Sciatic nerve (tissue), 2 donors: ENCODE measurements around the gene PRDX3. TPM values are rescaled to one million over a fixed set of nuclear protein-coding genes. Genes with fewer than 3 reads are reported as not detected.
"Not testable (repeated sequence)": the region's sequence is repeated elsewhere in the genome, so short reads cannot be mapped to it uniquely, and the experiment has no call there.

Experiments
- ATAC-seq: fragments of 200-7000 bp; cut with Tn5 transposase; one replicate; pipeline ENCODE4 v1.9.1; 2020; ENCODE audit warnings: mild to moderate bottlenecking, moderate library complexity
- DNase-seq: peaks from one replicate; pipeline ENCODE4 v3.0.0-alpha.2; 2020; ENCODE audit warnings: low spot score
- intact Hi-C: fragments of 100-400 bp; cut with DNase I; formaldehyde crosslinking; loops from one replicate; pipeline ENCODE4 v1.14.2; 2022
- total RNA-seq: library from RNA; stranded (reverse); fragmentation: NEBNext Ultra II Directional; extraction: Animal tissue kit (Norgen Biotek cat#: 25700); gene quantifications from one replicate; pipeline ENCODE4 v1.2.1, GENCODE V29; 2021
- donor health status: DM: no; HTN: no; CAD: no.
- donor health status: DM: no; HTN: no; CAD: no.

PRDX3 gene
- total RNA-seq, 1 donor from 2014 or later, result 62.3 TPM

DNA sequence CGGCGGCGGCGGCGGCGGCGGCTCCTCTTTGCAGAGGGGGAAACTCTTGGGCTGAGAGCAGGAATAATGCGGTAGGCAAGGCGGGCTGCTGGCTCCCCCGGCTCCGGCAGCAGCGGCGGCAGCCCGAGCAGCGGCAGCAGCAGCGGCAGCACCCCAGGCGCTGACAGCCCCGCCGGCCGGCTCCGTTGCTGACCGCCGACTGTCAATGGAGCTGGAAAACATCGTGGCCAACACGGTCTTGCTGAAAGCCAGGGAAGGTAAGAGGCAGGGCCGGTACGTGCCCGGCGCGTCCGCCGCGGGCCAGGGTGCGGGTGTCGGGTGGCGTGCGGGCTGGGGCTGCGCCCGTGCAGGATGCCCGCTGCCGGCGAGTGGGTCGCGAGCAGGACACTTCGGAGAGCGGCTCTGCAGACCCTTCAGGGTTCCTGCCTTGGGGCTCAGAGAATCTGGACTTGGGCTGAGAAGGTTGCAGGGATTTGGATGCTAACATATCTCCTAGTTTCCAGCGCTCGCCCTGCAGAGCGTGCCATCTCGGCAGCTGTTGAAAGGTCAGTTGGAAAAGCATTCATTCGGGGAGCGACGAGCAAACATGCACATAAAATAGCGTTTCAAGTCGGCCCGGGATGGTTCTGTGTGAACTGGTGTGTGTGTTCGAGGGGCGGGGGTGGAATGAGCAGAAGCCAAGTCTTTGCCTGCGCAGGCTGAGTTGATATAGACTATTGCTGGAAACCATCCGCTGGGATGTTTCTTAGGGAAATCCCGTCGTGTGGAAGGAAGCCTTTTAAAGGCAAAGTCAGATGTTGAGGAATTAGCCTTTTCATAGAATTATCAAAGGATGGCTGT, 29.3 kb upstream of the PRDX3 start:
- DNase-seq, result peak; percentile 75
- ATAC-seq, result peak; percentile 29
- intact Hi-C loops, result loop anchor here (5.0 to 10.0 kb wide), 2 partner anchors 207 to 234 kb away; no protein-coding TSS in a partner anchor

DNA sequence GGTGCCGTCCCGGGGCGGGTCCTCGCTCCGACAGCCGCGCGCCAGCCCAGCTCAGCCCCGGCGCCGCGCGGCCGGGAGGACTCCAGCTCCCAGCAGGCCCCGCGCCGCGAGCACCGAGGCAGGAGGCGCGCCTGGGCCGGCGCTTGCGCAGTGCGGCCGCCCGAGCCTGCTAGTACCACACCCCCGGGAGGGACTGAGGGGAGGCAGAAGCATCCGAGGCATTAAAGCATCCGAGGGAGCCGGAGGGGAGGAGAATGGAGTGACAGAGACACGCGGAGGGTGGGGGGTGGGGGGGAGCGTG, 28.7 kb upstream of the PRDX3 start, which contains the start of gene GRK5:
Gene GRK5 (plus strand): TSS at position 206 of the 301 bp plus-strand sequence. CDS start 347 bp downstream, outside the sequence.
- intact Hi-C loops, result loop anchor here (5.0 to 10.0 kb wide), 2 partner anchors 207 to 235 kb away; no protein-coding TSS in a partner anchor
- DNase-seq (peak; percentile 95), ATAC-seq (peak; percentile 90)

DNA sequence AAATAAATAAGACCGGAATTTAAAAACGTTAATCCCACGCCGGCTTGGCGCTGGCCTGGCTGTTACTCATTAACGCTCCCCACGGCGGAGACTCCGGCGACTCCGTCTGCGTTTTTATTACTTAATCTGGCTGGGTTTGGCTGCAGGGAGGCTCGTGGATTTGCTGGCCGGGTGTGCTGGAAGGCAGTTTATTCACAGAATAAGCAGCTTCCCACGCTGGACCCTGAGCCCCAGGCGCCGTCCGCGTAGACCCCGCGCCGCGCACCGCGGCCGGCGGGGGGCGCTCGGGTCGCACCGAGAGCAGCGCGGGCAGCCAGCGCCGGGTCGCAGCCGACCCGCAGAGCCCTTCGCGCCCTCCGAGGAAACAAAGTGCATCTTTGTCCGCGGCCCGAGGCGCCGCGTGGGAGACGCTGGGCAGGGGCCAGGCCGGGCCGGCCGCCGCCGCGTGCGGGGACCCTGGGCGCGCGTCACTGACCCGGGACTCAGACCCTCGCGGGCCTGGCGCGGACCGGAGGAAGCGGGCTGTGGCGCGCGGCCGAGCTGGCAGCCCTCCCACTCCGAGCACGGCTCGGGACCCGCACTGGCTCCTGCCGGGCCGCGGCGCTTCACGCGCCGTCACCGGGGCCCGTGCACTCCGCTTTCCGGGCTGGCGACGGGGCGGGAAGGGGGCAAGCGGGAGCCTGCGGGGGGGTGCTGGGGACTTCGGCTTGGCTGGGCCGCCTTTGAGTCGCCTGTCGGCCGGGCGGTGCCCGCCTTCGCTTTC, 28.2 kb upstream of the PRDX3 start:
- ATAC-seq (peak; percentile 40), DNase-seq (peak; percentile 86)
- intact Hi-C loops, result loop anchor here (5.0 to 10.0 kb wide), 2 partner anchors 208 to 236 kb away; no protein-coding TSS in a partner anchor

DNA sequence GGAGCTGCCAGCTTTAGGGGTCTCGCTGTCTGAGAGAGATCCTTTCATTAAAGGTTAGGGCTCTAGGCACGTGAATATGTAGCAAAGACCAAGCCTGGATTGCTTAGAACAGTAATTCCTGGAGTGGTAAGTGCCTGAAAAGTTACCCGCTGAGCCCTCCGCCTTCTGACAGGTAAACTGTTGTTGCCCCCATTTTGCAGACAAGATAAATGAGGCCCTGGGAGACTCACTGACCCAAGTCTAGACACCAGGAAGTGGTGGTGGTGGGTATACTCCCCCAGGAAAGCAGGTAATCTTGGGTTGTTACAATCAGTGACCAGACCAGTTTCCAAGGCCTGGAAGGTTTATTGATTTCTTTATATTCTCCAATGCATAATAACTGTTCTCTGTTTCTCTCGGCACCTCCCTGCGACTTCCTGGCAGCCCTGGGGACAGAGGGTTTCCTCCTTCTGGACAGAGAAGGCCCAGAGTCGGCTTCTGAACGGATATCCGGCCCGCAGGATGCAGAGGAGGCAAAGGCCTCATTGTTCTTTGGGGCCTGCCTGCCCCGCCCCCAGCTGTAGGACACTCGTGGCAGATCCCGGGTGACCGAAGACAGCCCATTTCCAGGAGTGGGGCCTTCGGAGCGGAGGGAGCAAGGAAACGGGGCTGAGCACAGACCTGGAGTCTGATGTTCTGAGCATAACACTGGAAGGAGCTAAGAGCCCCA, 27.4 kb upstream of the PRDX3 start:
- DNase-seq (peak; percentile 86), ATAC-seq (peak; percentile 51)
- intact Hi-C loops, result loop anchor here (5.0 to 10.0 kb wide), 2 partner anchors 209 to 236 kb away; no protein-coding TSS in a partner anchor

DNA sequence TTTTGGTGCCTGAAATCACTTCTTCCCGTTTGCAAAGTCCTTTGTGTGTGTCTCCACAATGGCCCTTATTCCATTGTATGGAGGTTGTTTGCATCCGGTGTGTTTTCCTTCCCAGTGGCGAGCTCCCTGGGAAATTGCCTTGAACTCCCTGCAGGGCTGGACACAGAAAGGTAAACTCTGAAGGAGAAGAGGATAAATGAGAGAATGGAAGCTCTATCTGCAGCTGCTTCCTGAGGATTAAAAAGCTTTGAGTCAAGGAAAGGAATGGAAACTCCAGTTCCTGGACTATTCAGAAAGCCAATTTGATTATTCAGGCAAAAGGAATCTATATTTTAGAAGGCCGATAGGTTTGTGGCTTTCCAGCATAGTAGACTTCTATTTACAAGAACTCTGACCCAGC, 24.4 kb upstream of the PRDX3 start:
- DNase-seq (no peak), ATAC-seq (no peak)
- intact Hi-C loops, result loop anchor here (10.0 kb wide), 1 partner anchor 212 kb away; no protein-coding TSS in a partner anchor

DNA sequence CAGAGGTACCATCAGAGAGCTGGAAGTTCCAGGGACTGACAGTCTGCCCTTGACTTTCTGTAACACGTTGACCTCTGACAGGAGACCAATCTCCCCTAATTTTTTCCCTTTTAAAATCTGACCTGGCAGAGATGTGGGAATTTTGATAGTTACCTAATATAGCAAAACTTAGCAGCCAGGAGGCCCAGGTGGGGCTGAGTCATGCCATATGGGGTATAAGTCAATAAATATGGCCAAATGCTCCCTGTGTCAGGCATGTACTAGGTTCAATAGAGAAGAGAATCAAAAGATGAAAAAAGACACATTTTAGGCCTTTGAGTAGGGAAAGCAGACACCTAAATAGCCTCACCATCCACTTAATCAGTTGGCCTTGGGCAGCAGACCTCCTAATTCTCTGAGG, 22.6 kb upstream of the PRDX3 start:
- intact Hi-C loops, result loop anchor here (10.0 kb wide), 1 partner anchor 214 kb away; no protein-coding TSS in a partner anchor
- ATAC-seq, result no peak
- DNase-seq, result no peak

DNA sequence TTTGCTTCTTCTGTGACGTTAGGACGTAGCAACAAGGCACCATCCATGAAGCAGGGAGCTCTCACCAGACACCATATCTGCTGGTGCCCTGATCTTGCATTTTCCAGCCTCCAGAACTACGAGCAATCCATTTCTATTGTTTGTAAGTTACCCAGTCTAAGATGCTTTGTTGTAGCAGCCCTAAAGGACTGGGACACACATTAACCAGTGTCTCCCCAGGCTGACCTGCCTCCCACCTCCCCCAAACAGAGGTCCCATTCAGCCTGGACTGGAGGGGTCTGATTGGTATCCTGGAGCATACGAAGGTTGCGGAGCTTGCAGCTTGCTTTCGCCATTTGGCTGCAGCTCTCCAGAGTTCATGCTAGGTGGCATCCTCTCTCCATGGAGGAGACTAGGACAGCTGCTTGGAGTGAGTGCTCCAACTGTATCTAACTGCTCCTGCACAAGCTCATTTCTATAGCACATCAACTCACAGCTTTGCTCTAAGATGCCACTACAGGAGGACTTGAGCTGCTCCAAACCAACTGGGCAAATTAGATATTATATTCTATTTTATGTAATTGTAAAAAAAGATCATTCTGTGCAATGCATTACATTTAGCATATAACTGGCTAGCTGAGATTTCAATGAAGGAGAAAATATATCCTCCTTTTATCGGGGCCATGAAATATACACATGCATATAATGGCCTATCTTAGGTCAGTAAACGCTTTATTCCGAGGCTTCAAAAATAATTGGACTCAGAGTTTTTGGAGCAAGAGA, 20.8 kb upstream of the PRDX3 start:
- DNase-seq (peak; percentile 70), ATAC-seq (peak; percentile 96)
- intact Hi-C loops, result no loop called here

DNA sequence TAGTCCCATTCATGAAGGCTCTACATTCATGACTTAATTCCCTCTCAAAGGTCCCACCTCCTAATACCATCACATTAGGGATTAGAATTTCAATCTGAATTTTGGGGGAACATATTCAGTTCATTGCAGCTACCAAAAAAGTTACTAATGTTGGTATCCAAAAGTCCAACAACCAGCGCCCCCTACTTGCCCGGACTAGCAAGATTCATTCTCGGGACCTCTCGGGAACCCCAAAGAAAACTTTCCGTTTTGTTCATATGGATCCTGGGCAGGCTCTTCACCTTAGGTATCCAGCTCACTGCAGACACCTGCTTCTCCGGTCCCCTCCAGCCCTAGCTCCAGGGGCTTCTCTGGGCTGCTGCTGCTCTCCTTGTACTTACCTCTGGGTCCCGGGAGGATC, 19.8 kb upstream of the PRDX3 start:
- ATAC-seq, result no peak
- intact Hi-C loops, result no loop called here
- DNase-seq, result no peak

DNA sequence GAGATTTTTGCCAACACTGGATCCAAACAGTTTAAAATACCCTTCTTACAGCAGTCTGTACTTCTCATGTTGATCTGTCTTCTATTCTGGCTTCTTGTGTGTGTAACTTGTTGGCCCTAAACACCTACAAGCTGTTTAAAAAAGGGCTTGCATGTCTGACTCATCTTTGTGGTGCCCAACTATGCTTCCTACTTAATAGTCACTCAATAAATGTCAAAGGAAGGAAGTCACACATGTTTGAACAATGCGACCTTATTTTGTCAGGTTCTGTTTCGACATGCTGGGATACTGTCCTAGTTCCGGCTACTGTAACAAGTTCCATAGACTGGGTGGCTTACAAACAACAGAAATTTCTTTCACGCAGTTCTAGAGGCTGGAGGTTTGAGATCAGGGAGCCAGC, 19.3 kb upstream of the PRDX3 start:
- ATAC-seq, result no peak
- no peak for DNase-seq
- intact Hi-C loops, result no loop called here

DNA sequence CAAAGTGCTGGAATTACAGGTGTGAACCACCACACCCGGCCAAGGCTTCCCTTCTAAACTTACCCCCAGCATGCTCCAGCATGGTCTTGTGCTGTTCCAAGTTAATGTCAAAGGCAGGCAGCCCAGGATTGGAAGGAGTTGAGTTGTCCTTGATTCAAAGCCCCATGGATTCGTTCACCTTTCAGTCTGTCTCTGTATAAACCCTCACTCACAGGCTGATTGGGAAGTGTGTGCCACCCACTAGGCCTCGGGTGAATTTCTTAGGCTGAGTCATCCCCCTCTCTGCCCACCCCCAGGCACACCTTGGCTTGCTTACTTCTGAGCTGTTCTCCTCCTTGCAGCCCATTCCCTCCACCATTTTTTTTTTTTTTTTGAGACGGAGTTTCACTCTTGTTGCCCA, 13.3 kb upstream of the PRDX3 start:
- ATAC-seq, result no peak
- intact Hi-C loops, result no loop called here
- DNase-seq, result no peak

DNA sequence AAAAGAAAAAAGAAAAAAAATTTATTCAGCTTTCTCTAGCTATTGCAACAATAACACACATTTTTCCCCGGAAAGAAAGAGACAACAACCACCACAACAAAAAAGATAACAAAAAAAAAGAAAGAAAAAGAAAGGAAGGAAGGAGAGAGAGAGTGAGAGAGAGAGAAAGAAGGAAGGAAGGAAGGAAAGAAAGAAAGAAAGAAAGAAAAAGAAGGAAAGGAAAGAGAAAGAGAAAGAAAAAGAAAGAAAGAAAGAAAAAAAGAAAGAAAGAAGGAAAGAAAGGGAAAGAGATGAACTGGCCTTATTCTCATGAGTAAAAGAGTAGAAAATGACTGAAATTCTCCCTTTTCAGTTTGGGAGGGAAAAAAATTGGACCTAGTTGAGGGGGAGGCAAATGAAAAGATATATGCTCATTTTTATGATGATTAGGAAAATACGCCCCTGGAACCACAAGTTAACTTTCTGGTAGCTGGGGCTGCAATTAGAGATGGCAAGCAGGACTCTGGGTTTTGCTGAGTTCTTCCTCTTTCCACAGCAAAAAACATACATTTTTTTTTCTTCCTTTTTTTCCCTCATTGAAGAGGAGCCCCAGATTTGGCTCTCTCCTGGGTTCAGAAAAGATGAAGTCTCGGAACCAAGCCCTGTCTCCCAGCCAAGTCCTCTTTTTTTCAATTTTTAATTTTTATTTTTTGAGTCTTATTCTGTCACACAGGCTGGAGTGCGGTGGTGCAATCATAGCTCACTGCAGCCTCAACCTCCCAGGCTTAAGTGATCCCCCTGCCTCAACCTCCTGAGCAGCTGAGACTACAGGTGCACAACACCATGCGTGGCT, 12.6 kb upstream of the PRDX3 start:
- intact Hi-C loops, result no loop called here
- DNase-seq (no peak), ATAC-seq (no peak)

DNA sequence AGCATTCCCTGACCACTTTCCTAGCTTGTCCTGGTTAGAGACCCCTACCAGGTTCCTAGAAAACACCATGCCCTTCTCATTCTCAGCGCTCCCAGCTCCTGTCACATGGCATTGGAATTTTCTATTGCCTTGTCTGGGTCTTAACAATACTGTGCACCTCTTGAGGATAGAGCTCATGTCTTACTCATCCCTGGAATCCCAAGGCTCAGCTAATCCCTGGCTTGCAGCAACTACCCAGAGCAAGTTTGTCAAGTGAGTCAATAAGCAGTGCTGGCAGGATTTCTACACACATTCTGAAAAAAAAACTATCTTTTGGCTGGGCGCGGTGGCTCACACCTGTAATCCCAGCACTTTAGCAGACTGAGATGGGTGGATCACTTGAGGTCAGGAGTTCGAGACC, 11.7 kb upstream of the PRDX3 start:
- intact Hi-C loops, result no loop called here

DNA sequence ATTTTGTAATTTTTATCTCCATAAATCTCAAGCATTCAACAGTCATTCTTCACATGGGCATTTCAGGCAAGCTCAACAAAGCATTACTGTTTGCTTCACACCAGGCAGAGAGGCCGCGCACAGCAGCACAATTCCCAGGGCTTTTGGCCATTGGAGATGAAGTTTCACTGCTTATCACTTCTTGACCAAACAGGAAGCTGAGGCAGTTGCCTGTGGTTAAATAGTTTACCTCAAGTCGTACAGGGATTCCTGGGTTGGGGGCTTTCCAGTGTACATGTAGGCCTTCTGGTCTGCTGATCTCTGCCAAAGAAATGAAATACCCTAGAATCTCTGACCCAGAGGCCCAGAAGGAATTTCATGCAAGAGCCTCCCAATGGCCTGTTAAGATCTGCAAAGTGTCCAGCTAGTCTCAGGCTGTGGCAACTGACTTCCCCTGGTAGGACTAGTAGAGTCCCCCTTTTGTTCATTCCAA, 11.2 kb upstream of the PRDX3 start:
- ATAC-seq (peak; percentile 57), DNase-seq (no peak)
- intact Hi-C loops, result no loop called here

More for the DNA sequence above, 11.7 kb upstream of the PRDX3 start:
- DNase-seq (no peak), ATAC-seq (peak; percentile 32)

DNA sequence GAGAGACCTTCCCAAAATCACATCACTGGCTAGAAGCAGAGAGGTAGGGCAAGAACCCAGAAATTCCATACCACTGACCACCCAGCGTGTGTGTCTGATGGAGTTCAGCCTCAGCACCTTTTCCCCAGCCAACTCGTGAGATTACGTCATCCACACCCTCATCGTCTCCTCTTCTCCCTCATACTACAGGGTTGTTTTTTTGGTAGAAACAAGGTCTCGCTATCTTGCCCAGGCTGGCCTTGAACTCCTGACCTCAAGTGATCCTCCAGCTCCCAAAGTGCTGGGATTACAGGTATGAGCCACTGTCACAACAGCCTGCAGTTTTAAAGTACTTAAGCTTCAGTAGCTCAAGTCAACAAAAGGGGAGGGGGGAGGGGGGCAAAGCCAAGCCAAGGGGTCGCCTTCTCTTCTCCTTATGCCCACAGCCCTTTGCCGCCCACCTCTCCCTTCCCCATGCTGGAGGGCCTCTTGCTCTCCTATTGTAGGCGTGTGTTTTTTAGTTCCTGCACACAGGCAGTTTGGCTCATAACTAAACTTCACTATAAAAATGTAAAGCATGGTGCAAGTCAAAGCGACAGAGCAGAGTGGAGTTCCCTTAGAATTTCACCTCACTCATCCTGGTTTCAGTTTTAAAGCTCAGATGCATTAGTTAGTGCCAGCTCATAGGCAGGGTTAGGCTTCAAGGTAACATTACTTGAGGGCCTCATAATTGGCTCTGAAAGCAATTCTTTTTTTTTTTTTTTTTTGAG, 5.2 kb upstream of the PRDX3 start:
- DNase-seq, result no peak
- intact Hi-C loops, result no loop called here
- no peak for ATAC-seq

DNA sequence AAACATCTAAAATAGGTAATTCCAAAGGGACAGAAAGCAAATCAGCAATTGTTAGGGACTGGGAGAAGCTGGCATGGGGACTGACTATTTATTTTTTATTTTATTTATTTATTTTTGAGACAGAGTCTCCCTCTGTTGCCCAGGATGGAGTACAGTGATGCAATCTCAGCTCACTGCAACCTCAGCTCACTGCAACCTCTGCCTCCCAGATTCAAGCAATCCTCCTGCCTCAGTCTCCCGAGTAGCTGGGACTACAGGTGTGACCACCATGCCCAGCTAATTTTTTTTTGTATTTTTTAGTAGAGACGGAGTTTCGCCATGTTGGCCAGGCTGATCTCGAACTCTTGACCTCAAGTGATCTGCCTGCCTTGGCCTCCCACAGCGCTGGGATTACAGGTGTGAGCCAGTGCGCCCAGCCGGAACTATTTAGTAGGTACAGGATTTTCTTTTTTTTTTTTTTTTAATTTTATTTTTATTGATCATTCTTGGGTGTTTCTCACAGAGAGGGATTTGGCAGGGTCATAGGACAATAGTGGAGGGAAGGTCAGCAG, 2.3 kb upstream of the PRDX3 start:
- ATAC-seq, DNase-seq, intact Hi-C loops: not testable (repeated sequence)

DNA sequence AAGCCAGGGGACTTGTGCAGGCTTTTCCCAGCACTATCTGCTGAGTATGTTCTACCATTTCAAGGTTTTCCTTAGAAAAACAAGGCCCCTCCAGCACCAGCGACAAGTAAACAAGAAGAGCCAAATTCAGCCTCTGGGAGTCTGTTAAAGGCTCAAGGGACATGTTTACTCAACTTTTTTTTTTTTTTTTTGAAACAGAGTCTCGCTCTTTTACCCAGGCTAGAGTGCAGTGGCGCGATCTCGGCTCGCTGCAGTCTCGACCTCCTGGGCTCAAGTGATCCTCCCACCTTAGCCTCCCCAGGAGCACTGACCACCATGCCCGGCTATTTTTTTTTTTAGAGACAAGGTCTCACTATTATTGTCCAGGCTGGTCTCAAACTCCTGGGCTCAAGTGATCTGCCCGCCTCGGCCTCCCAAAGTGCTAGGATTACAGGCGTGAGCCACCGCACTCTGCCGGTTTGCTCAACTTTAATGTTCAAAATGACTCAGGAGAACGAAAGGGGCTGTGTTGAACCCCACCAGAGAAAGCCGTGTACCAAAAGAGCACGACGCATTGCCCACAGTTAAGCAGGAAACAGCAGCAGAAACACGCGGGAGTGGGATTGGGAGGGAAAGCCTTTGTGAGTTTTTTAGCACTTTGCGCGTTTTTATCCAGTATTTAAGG, 772 bp downstream of the PRDX3 start:
- no peak for DNase-seq
- intact Hi-C loops, result no loop called here
- ATAC-seq, result peak; percentile 17
